22Rv1 (cell line): Measurements from ENCODE around the gene LIMCH1.

Source experiments
- H3K27ac ChIP-seq: fragments of 450-650 bp; 2 replicates; pipeline ENCODE4 v1.5.1; 2017
- ZFX ChIP-seq: fragments of 450-650 bp; IDR thresholded peaks from 2 replicates; pipeline ENCODE4 v1.6.1; 2017; ENCODE audit warnings: antibody characterized with exemption, borderline replicate concordance
- TF ChIP-seq, protein P1 (sequence below): fragments of 450-650 bp; IDR thresholded peaks from 2 replicates; pipeline ENCODE4 v1.5.1; 2017; ENCODE audit warnings: mild to moderate bottlenecking

LIMCH1 gene

DNA sequence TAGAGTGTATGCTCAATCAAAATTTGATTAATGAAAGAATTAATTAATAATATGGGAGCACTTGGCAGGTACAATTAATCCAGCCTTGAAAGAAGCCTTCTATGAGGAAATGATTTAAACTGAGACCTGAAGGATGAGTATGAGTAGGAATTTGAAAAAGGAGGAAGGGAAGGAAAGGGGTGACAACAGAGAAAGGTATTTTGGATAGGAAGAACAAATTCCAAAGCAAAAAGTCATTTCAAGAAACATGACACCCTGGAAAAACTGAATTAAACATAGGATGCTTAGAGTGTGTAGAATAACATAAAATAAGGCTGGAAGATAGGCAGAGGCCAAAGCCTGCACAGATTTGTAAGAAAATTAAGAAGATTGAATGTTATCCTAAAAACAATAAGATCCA lies 180.9 kb downstream of the LIMCH1 start:
- H3K27ac ChIP-seq: no peak overlapping the region
- TF ChIP-seq ZFX: no peak
- TF ChIP-seq, protein P1, sequence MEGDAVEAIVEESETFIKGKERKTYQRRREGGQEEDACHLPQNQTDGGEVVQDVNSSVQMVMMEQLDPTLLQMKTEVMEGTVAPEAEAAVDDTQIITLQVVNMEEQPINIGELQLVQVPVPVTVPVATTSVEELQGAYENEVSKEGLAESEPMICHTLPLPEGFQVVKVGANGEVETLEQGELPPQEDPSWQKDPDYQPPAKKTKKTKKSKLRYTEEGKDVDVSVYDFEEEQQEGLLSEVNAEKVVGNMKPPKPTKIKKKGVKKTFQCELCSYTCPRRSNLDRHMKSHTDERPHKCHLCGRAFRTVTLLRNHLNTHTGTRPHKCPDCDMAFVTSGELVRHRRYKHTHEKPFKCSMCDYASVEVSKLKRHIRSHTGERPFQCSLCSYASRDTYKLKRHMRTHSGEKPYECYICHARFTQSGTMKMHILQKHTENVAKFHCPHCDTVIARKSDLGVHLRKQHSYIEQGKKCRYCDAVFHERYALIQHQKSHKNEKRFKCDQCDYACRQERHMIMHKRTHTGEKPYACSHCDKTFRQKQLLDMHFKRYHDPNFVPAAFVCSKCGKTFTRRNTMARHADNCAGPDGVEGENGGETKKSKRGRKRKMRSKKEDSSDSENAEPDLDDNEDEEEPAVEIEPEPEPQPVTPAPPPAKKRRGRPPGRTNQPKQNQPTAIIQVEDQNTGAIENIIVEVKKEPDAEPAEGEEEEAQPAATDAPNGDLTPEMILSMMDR: no peak

DNA sequence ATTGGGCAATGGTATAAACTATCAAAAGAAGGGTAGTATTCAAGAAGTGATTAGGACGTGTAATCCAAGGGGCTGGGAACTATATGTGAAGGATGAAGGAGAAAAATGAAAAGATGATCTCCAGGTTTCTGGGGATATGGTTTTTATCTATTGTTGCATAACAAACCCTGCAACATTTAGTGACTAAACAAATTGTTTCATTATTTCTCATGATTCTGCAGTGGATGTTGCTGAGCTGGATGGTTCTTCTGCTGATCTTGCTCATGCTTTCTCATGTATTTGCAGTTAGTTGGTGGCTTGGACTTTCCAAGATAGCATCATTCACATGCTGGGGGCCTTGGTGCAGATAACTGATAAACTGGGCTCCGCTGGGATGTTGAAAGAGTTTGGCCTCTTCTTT lies 181.5 kb downstream of the LIMCH1 start:
- no peak overlapping the region for H3K27ac ChIP-seq
- no peak for TF ChIP-seq ZFX
- TF ChIP-seq, protein P1: no peak

DNA sequence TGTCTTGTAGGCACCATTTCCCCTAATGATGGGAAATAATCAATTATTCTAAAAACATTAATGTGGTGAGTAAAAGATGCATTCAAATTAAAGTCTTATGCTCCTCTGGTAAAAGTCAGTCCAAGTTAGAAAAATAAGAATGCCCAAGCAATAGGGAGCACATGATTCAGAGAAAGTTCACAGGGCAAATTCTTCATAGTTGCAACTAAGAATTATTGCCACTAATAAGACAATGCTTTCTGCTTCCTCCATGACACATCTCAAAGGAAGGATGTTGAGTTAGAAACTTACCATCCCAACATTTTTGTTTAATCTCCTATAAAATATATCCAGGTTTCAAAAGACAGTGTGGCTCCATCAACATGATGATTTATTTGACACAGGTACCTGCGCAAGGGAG lies 184.2 kb downstream of the LIMCH1 start:
- TF ChIP-seq, protein P1: no peak
- TF ChIP-seq ZFX: no peak
- H3K27ac ChIP-seq: no peak overlapping the region

DNA sequence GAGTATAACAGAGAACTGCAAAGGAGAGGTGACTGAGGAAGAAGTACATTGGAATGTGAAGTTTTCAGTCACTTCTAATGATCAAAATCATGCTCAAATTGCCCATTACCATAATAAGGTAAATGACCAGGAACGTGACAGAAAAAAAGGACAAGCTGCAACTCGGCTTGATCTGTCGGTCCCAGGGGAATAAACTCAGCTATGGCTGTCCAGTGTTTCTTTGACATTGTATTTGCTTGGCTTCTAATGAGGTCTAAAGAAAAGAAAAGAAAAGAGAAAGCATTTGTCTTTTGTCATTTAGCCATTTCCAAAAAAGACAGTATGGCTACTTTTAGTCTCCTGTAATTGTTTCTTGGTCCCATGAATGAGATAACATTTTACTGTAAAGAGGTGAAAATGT lies 185.3 kb downstream of the LIMCH1 start:
- no peak for TF ChIP-seq ZFX
- TF ChIP-seq, protein P1: no peak
- H3K27ac ChIP-seq: no peak overlapping the region

DNA sequence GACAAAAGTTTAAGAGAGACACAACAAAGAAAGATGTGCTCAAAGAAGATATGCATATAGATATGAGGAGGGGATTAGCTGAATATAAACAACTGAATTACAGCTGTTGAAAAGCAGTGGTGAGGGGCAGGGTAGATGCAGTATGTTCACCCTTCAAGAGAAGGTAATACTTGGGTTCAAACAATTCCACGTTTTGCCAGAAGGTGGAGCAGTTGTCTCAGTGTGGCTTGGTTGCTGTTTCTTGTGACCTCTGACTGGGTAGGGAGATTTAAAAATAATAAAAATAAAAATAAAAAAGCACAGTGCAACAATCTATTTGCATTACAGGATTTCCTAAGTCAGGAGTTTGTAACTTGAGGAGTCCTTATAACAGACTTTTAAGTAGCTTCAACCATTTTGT lies 187.3 kb downstream of the LIMCH1 start:
- no peak for TF ChIP-seq ZFX
- TF ChIP-seq, protein P1: peak; percentile 45

DNA sequence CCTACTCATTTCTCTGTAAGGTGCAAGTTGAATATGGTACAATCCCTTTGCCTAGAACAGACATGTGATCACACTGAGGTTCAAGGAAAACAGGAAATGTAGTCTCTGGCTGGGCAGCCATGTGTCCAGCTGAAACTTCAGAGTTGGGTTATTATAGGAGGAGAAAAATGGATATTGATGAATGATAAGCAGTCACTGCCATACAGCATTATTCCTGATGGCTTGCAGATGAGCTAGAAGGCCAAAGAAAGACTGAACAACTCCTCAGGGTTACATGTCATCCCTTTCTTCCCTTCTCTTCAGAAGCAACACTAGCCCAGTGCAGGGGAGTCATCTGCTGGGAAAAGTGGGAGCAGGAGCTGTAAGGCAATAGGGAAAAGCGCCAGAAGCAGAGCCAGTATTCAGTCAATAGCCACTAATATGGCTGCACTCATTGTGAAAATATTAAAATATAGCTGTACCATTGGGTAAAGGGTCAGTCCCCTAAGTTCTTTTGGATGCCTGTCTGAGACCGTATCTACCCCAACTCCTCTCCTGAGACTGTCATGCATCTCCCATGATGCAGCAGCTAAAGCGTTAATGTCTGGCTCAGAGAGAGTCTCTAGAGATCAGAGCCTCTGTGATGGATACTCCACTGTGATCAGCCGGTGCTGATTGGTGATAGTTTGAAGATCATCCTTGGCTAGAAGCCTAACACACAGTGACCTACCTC lies 190.1 kb downstream of the LIMCH1 start:
- H3K27ac ChIP-seq: no peak overlapping the region
- no peak for TF ChIP-seq ZFX
- TF ChIP-seq, protein P1: no peak

More for the DNA sequence above, 187.3 kb downstream of the LIMCH1 start:
- H3K27ac ChIP-seq: no peak overlapping the region

DNA sequence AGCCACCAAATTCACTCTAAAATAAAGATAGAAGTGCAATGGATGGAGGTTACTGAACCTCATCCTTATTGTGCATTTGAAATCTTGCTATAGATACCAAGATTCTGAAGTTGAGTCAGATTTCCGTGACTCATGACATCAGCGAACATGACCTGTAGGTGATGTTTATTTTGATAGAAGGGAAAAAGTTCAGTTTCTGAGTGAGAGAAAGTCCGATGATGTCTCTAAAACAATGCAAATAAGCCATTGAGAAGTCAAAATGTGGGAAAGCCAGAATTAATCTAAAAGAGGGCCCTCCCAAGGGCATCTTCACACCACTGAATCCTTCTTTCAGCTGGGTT lies 190.6 kb downstream of the LIMCH1 start:
- TF ChIP-seq, protein P1: no peak
- no peak for TF ChIP-seq ZFX

More for the DNA sequence above, 190.6 kb downstream of the LIMCH1 start:
- H3K27ac ChIP-seq: no peak overlapping the region
